SU-DHL-6 (cell line): Measurements from ENCODE around the gene OGFOD2.

Experiments
- CTCF ChIP-seq: fragments of 200-600 bp; sonication (generic); IDR thresholded peaks from one replicate; pipeline ENCODE4 v1.5.1; 2017; ENCODE audit warnings: antibody characterized with exemption, mild to moderate bottlenecking, low read length, moderate library complexity; ENCODE audit not compliant: insufficient read depth, poor library complexity, severe bottlenecking
- EZH2phosphoT487 ChIP-seq: fragments of 200-600 bp; sonication (generic), shearing (Covaris generic); conservative IDR thresholded peaks from 2 replicates; pipeline ENCODE4 v1.6.1; 2018; ENCODE audit warnings: mild to moderate bottlenecking, antibody characterized with exemption, low read length, moderate library complexity, mixed read lengths

- TF ChIP-seq CTCF (no peak), EZH2phosphoT487 (no peak)
These were observed 25.0 kb upstream of the OGFOD2 start for GRCh38 chr12:122949816-122950675.
